ENCODE results near the gene RBCK1.

GRCh38 chr20:387520-387919, 20.6 kb upstream of the RBCK1 start:
- TF ChIP-seq CTCF (IDR thresholded peaks at IDR 0.05) (no peak), POLR2A (IDR thresholded peaks at IDR 0.05; ENCODE audit: low read depth) (no peak), POLR2AphosphoS5 (IDR thresholded peaks at IDR 0.05) (no peak), EP300 (IDR thresholded peaks at IDR 0.05) (no peak)

Measured in esophagus muscularis mucosa (tissue), 4 donors.